Measurements from ENCODE around the gene XAGE3. TPM values are rescaled to one million over a fixed set of nuclear protein-coding genes. Genes with fewer than 3 reads are reported as not detected.
"Not testable (repeated sequence)": the region's sequence is repeated elsewhere in the genome, so short reads cannot be mapped to it uniquely, and the experiment has no call there.

Gene XAGE3
- total RNA-seq, 6 experiments from 2014 or later = not detected

DNA sequence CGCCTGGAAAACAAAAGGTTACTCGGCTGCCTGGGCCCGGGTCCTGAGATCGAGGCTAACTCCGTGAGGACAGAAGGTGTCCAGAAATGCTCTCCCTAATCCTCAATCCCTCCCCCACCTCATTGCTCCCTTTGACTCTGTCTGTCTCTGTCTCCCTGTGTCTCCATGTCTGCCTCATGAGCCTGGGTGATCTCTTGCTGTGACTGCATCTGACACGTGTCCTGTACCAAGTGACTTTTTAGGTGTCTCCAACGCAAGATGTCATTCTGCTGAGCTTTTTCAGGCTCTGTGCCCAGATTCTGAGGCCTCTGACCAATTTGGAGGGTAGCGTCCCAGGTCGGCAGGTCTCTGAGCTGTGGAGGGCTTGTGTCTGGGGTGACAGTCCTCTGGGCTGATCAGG, 20.2 kb upstream of the XAGE3 start:
- H3K4me3 ChIP-seq; DNase-seq; H3K9me3 ChIP-seq; ATAC-seq; H3K27me3 ChIP-seq; H3K36me3 ChIP-seq; intact Hi-C loops (cut with DNase I); H3K4me1 ChIP-seq; H3K27ac ChIP-seq: not testable (repeated sequence)
- no CpG with 5 or more reads among the region's 9 CpGs for WGBS (ENCODE audit: insufficient coverage, low coverage, low lambda C conversion rate, missing lambda C conversion rate)

DNA sequence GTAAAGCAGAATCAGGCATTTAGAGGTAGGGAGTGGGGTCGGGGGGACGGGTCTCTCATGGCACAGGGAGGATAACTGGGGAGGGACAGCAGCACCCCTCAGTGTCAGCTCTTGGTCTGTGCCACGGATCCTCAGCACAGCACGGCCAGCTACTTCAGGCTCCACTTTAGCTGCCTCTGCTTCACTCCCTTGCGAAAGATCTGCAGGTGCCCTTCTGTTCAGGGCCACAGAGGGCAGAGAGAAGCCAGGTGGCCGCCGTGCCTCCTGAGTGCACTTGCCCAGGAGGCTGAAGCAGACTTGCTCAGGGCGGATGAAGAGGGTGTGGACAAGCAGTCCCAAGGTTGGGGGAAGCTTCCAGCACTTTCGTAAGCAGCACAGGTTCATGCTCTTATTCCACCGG, 19.6 kb upstream of the XAGE3 start:
- H3K36me3 ChIP-seq; H3K27me3 ChIP-seq; H3K4me3 ChIP-seq; DNase-seq; H3K9me3 ChIP-seq; H3K4me1 ChIP-seq; intact Hi-C loops (cut with DNase I); H3K27ac ChIP-seq: not testable (repeated sequence)
- ATAC-seq = peak in 1 of 4 donors; percentile 29
- no CpG with 5 or more reads among the region's 10 CpGs for WGBS (ENCODE audit: insufficient coverage, low coverage, low lambda C conversion rate, missing lambda C conversion rate)

- H3K9me3 ChIP-seq; DNase-seq; H3K4me3 ChIP-seq; H3K36me3 ChIP-seq; intact Hi-C loops (cut with DNase I); H3K4me1 ChIP-seq; ATAC-seq; H3K27ac ChIP-seq; H3K27me3 ChIP-seq: not testable (repeated sequence)
- 63% methylated on average over 4 of the region's 6 CpGs for WGBS (ENCODE audit: insufficient coverage, low coverage, low lambda C conversion rate, missing lambda C conversion rate)
Measured at GRCh38 chrX:52876386-52876785, 8.5 kb upstream of the XAGE3 start.

DNA sequence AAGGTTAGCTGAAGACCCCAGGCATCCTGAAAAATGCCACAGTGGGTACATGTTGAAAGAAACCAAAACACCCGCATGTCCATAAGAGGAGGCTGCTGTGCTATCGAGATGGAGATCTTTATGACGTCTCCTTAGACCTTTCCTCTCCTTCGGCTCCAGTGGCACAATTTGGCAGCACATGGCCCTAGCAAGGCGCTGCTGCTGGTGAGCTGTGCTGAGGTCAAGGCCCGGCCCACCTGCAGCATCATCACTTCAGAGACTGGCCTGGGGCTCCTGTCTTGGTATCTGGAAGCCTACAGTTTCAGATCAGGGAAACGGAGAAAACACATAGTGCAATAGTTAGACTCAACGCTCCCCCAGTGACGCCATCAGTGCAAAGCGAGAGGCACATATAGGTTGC, 7.6 kb upstream of the XAGE3 start:
- DNase-seq; ATAC-seq; H3K4me1 ChIP-seq; H3K27ac ChIP-seq; intact Hi-C loops (cut with DNase I); H3K9me3 ChIP-seq; H3K4me3 ChIP-seq; H3K36me3 ChIP-seq; H3K27me3 ChIP-seq: not testable (repeated sequence)
- 96% methylated on average over 4 of the region's 10 CpGs for WGBS (ENCODE audit: insufficient coverage, low coverage, low lambda C conversion rate, missing lambda C conversion rate)

DNA sequence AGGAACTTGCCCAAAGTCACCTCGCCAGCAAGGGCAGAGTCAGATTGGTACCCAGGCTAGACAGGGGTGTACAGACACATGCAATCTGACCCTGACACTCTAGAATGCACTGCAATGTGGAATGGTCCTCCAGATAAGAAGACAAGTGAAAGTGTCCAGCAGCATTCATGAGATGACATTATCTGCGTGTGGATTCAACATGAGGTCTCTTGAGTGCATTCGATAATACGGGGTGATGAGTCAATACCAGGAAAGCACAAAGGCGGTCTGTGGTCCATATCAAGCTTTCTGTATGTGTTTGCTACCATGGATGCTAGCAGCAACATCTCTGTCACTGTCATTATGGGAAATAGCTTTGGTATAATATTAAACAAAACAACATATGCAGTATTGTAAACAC, 6.8 kb upstream of the XAGE3 start:
- Histone ChIP-seq H3K27ac (no peak overlapping the region), H3K27me3 (no peaks in the 10 kb centered on the region), H3K9me3 (no peaks in the 10 kb centered on the region), H3K36me3 (no peaks in the 10 kb centered on the region), H3K4me1 (no peaks in the 10 kb centered on the region), H3K4me3 (no peak overlapping the region)
- intact Hi-C loops (cut with DNase I) = no loop called here
- 74% methylated on average over 5 of the region's 5 CpGs for WGBS (ENCODE audit: insufficient coverage, low coverage, low lambda C conversion rate, missing lambda C conversion rate)
- ATAC-seq (no peak), DNase-seq (no peak)
- TF ChIP-seq CTCF (IDR thresholded peaks at IDR 0.05) (no peak), POLR2A (IDR thresholded peaks at IDR 0.05) (no peak)

DNA sequence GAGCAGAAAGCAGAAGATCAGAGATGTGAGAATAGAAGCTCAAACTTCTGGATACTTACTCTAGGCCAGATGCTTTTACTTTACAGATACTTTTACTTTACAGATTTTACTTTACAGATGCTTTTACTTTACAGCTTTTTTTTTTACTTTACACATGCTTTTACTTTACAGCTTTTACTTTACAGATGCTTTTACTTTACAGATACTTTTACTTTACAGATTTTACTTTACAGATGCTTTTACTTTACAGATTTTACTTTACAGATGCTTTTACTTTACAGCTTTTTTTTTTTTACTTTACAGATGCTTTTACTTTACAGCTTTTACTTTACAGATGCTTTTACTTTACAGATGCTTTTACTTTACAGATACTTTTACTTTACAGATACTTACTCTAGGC, 5.9 kb upstream of the XAGE3 start:
- H3K27me3 ChIP-seq; H3K4me3 ChIP-seq; intact Hi-C loops (cut with DNase I); H3K27ac ChIP-seq; H3K4me1 ChIP-seq; H3K9me3 ChIP-seq; DNase-seq; H3K36me3 ChIP-seq; ATAC-seq: not testable (repeated sequence)

GRCh38 chrX:52870046-52870445, 2.2 kb upstream of the XAGE3 start:
- ATAC-seq (no peak), DNase-seq (no peak)
- Histone ChIP-seq H3K9me3 (no peaks in the 10 kb centered on the region), H3K4me1 (peaks cover 0 to under 1% (median 0%) of the 10 kb centered on the region in 4 donors), H3K27me3 (peaks cover 0 to 2% of the 10 kb centered on the region in 2 donors), H3K27ac (no peak overlapping the region), H3K4me3 (no peak overlapping the region), H3K36me3 (no peaks in the 10 kb centered on the region)
- TF ChIP-seq CTCF (IDR thresholded peaks at IDR 0.05) (no peak), POLR2A (IDR thresholded peaks at IDR 0.05) (no peak)
- WGBS (ENCODE audit: insufficient coverage, low coverage, low lambda C conversion rate, missing lambda C conversion rate) = 31% methylated on average over 1 of the region's 1 CpG
- intact Hi-C loops (cut with DNase I) = no loop called here

All from right lobe of liver (tissue), 6 donors.